Renal cortical epithelial cell (primary cell): ENCODE data around the gene MAP3K20. TPM values are rescaled to one million over a fixed set of nuclear protein-coding genes. Genes with fewer than 3 reads are reported as not detected.
"Not testable (repeated sequence)": the region's sequence is repeated elsewhere in the genome, so short reads cannot be mapped to it uniquely, and the experiment has no call there.

Experiments used
- DNase-seq: peaks from one replicate; pipeline ENCODE4 v3.0.0-alpha.2; 2011; ENCODE audit warnings: low read depth
- total RNA-seq: library from RNA; depleted of rRNA; stranded (reverse); fragments of >200 nt; gene quantifications from 2 replicates; pipeline ENCODE4 v1.2.3, GENCODE V29; 2014

Gene MAP3K20
- total RNA-seq, 1 donor from 2014 or later = 28.5 TPM

GRCh38 chr2:173160618-173161017 lies 85.0 kb downstream of the MAP3K20 start:
- DNase-seq = no peak

GRCh38 chr2:173161040-173161439 lies 85.4 kb downstream of the MAP3K20 start:
- DNase-seq = peak; percentile 55

GRCh38 chr2:173161507-173161906 lies 85.9 kb downstream of the MAP3K20 start:
- no peak for DNase-seq

- DNase-seq = not testable (repeated sequence)
Measured at GRCh38 chr2:173163357-173163756, 87.7 kb downstream of the MAP3K20 start.

GRCh38 chr2:173164396-173164795 lies 88.8 kb downstream of the MAP3K20 start:
- no peak for DNase-seq

- DNase-seq = no peak
Measured at GRCh38 chr2:173165443-173166238, 90.0 kb downstream of the MAP3K20 start.

- no peak for DNase-seq
Measured at GRCh38 chr2:173171321-173171720, 95.7 kb downstream of the MAP3K20 start.

GRCh38 chr2:173171924-173172643 lies 96.4 kb downstream of the MAP3K20 start:
- peak; percentile 68 for DNase-seq

- DNase-seq = not testable (repeated sequence)
Measured at GRCh38 chr2:173174339-173174738, 98.7 kb downstream of the MAP3K20 start.

GRCh38 chr2:173175222-173175621 lies 99.6 kb downstream of the MAP3K20 start:
- DNase-seq = no peak

- no peak for DNase-seq
Measured at GRCh38 chr2:173181982-173182381, 106.3 kb downstream of the MAP3K20 start.

- DNase-seq = peak; percentile 98
Measured at GRCh38 chr2:173184031-173185004, 108.7 kb downstream of the MAP3K20 start.

- no peak for DNase-seq
Measured at GRCh38 chr2:173185437-173185836, 109.8 kb downstream of the MAP3K20 start.

GRCh38 chr2:173187941-173188788 lies 112.5 kb downstream of the MAP3K20 start:
- DNase-seq = peak; percentile 41

- DNase-seq = peak; percentile 81
Measured at GRCh38 chr2:173191601-173192000, 116.0 kb downstream of the MAP3K20 start.

GRCh38 chr2:173192071-173192470 lies 116.4 kb downstream of the MAP3K20 start:
- DNase-seq = no peak

- DNase-seq = peak; percentile 69
Measured at GRCh38 chr2:173193925-173194324, 118.3 kb downstream of the MAP3K20 start.

- peak; percentile 46 for DNase-seq
Measured at GRCh38 chr2:173195100-173195499, 119.5 kb downstream of the MAP3K20 start.

GRCh38 chr2:173196080-173196479 lies 120.4 kb downstream of the MAP3K20 start:
- DNase-seq = no peak

GRCh38 chr2:173196638-173197037 lies 121.0 kb downstream of the MAP3K20 start:
- no peak for DNase-seq

GRCh38 chr2:173198327-173198726 lies 122.7 kb downstream of the MAP3K20 start:
- no peak for DNase-seq
